GM18526 (cell line): ENCODE data around the gene SMPX.

Experiments used
- POLR2A ChIP-seq: IDR thresholded peaks from 3 replicates; pipeline ENCODE4 v1.6.1; 2011; ENCODE audit not compliant: insufficient read length; ENCODE audit errors: extremely low read depth

The SMPX gene

GRCh38 chrX:21730026-21730425, 27.9 kb downstream of the SMPX start:
- TF ChIP-seq POLR2A = no peak

GRCh38 chrX:21728276-21728968, 29.5 kb downstream of the SMPX start:
- no peak for TF ChIP-seq POLR2A

GRCh38 chrX:21725916-21726315, 32.0 kb downstream of the SMPX start:
- no peak for TF ChIP-seq POLR2A

- no peak for TF ChIP-seq POLR2A
Measured at GRCh38 chrX:21725496-21725895, 32.4 kb downstream of the SMPX start.

- no peak for TF ChIP-seq POLR2A
Measured at GRCh38 chrX:21723814-21724213, 34.1 kb downstream of the SMPX start.

GRCh38 chrX:21723084-21723483, 34.8 kb downstream of the SMPX start:
- no peak for TF ChIP-seq POLR2A

GRCh38 chrX:21721195-21721594, 36.7 kb downstream of the SMPX start:
- no peak for TF ChIP-seq POLR2A

- TF ChIP-seq POLR2A = no peak
Measured at GRCh38 chrX:21718575-21718974, 39.3 kb downstream of the SMPX start.

GRCh38 chrX:21717802-21718201, 40.1 kb downstream of the SMPX start:
- no peak for TF ChIP-seq POLR2A

- no peak for TF ChIP-seq POLR2A
Measured at GRCh38 chrX:21715825-21716224, 42.1 kb downstream of the SMPX start.

GRCh38 chrX:21715337-21715736, 42.6 kb downstream of the SMPX start:
- TF ChIP-seq POLR2A = no peak

- no peak for TF ChIP-seq POLR2A
Measured at GRCh38 chrX:21711848-21712197, 46.1 kb downstream of the SMPX start.

- TF ChIP-seq POLR2A = no peak
Measured at GRCh38 chrX:21711129-21711847, 46.6 kb downstream of the SMPX start.

GRCh38 chrX:21708116-21708515, 49.8 kb downstream of the SMPX start:
- no peak for TF ChIP-seq POLR2A

- no peak for TF ChIP-seq POLR2A
Measured at GRCh38 chrX:21705225-21705624, 52.7 kb downstream of the SMPX start.

GRCh38 chrX:21702725-21703124, 55.2 kb downstream of the SMPX start:
- TF ChIP-seq POLR2A = no peak

- TF ChIP-seq POLR2A = no peak
Measured at GRCh38 chrX:21700967-21701366, 56.9 kb downstream of the SMPX start.
